Occipital lobe (tissue), 2 donors: ENCODE data around the gene TMEM62. TPM values are rescaled to one million over a fixed set of nuclear protein-coding genes. Genes with fewer than 3 reads are reported as not detected.
"Not testable (repeated sequence)": the region's sequence is repeated elsewhere in the genome, so short reads cannot be mapped to it uniquely, and the experiment has no call there.

Experiments used
- DNase-seq: peaks from one replicate; lab custom pipeline; 2025; lab: John Stamatoyannopoulos, UW
- total RNA-seq: library from RNA; depleted of rRNA; stranded (reverse); fragments of >200 nt; gene quantifications from one replicate; pipeline ENCODE4 v1.2.3, GENCODE V29; 2014

The TMEM62 gene
- total RNA-seq, 1 donor from 2014 or later, result 37.6 TPM

DNA sequence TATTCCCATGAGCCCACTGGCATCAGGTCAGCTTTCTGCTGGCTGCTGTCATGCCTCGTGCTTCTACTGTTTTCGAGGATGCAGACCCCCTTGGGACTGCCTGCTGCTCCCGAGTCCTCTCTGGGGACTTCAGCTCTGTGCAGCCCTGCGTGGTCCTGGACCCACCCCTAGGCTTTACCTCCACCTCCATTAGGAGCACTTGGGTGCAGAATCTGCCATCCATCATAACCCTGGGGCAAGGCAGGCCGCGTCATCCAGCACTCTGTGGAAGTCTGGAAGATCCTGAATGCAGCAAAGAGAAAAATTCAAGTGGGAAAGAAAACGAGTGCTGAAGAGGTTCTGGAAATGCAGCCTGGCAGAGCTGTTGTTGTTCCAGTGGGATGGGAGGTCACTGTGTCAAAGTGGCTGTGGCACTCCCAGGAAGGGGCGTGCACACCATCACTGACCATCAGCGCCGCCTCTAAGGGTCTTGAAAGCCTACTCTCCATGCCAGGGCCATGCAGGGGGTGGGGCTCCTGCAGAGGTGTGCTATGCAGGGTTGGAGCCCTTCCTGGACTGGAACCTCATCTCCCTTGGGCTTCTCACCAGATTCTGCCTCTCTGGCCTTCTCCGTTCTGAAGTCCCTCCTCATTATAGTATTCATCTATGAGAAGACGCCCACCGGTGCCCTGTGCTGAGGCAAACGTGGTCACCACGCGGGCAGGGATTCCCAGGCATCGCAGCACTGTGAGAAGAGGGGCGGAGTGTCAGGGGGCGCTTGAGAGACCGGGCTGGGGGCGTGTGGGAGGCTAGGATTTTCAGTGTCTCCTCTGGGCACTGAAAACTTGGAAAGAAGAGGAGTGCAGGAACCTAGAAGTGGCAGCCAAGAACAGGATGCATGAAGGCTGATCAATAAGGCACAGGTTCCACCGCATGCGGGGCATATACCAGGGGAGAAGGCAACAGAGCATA lies 74.9 kb downstream of the TMEM62 start:
- DNase-seq, result no peak

DNA sequence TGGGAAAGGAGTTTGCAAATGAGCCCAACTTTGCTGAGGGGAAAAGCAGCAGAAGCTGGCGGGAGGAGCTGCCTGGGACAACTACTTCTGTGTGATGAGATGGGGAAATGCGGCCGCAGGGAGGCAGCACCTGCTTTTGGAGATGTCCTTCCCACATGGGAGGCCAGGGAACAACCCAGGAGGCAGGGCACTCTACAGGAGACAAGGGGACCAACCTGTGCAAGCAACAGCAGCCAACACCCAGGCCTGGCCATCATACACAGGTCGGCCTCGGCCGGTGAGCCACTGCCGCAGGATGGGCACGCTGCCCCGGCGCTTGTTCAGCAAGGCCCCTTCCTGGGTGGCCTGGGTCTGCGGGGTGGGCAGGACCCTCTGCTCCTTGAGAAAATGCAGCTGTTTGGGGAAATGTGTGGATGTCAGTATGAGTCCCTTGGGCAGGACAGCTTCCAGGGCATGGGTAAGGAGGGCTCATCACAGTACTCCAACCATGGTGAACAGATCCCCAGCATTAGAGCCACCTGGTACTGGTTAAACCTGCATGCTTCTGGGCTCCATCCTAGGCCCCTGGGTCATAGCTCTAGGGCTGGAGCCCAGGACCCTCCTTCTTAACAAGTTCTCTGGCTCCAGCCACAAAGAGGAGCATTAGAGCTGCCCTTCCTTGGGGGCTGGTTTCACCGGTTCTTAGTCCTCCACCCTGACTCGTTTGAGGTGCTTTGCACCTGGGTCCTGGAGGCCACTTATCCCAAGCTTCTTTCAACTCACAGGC lies 75.9 kb downstream of the TMEM62 start:
- DNase-seq, result no peak

DNA sequence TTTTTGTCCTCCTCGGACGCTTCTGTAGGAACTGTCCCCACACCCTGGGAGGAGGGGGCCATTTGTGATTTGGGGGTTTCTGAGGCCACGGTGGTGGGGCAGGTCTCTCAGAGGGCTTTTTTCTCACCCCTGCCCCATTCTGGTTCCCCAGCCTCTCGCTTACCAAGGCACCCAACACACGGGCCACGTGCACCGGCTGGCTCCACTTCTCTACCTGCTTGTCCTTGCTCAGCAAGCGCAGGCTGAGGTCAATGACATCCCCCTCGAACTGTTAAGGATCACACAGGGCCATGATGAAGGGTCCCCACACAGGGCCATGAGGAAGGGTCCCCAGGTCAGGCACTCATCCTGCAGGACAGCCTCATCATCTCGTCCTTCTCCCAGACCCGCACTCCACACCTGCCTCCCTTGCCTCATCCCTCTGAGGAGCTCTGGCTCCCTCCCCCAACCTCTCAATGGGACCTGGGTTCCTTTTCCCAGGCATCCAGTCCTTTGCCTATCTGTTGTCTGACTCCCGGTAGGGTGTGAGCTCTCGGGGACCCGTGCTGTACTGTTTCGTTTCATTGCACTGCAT lies 76.9 kb downstream of the TMEM62 start:
- no peak for DNase-seq

DNA sequence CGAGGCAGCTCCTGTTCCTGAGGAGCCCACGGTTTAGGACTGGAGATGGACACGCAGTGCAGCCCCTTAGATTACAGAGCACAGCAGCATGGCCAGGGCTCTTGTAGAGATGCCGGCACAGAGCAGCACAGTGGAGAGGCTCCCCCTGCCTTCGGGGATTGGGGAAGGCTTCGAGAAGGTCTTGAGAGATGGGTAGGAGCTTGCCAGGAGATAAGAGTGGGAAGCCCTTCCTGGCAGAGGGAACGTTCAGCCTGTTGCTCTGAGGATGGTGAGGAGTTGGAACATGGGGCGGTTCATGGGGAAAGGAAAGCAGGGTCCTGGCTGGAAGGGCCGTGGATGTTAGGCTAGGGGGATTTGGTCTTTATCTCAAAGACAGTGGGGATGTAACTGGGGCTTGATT lies 77.4 kb downstream of the TMEM62 start:
- DNase-seq, result no peak

DNA sequence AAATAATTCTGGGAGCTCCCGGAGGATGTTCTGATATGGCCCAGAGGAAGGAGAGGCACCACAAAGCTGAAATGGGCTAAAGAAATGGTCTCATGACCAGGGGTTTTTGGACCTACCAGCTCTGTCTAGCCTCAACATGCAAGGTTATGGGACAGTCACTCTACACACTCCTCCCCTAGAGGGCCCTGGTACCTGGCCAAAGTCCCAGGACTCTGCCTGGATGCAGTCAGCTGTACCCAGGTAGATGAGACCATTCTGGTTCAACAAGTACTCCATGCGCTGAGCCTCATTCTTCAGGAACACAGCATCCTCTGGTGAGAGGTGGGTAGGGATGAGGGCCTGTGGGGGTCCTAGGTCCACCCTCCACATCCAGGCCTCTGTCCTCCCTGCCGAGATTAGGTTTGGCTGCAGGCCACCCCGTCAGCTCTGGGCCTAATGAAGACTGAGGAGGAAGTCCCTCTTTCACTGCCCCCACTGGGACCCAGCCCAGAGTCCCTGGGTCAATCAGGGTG lies 77.9 kb downstream of the TMEM62 start:
- DNase-seq, result no peak

DNA sequence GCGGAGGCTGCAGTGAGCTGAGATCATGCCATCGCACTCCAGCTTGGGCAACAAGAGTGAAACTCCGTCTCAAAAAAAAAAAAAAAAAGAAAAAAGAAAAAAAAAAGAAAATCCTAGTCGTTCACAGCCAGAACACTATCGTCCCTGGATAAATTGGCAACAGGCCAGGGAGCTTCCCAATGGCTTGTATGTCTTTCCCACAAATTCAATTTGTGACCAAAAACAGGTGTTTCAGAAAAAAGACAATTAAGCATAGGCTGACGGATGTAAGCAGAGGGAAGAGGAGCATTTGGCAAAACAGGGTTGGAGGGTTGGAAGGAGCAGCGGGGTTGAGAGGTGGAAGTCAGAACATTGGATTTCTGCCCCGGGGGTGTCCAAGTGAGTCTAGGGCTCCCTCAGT lies 78.9 kb downstream of the TMEM62 start:
- DNase-seq, result no peak

DNA sequence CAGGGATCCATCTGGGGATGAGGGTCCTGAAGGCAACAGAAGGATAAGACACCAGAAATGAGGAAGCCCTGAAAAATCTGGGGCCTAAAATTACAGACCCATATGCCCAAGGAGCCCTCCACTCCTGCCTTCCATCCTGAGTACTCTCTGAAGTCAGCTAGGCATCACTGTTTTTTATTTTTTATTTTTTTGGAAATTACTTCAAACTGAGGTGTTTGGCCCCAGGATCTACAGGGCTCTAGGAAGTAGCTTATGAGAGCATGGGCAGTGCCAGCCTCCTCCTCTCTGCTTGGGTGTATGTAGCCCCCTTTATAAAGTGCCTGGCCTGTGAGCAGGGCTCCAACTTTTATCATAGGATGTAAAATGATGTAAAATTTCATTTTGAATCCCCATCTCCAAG lies 79.6 kb downstream of the TMEM62 start:
- DNase-seq, result no peak

DNA sequence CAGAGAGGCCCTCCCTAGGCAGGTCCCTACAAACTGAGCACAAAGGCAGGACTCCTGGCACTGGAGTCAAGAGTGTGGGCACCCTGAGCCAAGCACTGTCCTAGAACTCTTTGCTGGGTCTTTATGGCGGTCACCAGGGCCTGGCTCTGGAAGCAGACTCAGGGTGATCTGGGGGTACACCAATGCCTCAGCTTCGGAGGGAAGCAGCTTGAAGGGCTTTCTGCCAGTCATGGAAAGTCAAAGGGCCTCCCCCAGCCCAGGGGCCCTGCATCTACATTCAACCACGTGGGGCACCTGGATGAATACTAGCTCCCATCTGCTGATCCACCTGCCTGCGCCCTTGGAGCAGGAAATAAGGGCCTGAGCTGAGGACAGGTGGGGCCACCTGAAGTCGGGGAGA lies 80.1 kb downstream of the TMEM62 start:
- no peak for DNase-seq

DNA sequence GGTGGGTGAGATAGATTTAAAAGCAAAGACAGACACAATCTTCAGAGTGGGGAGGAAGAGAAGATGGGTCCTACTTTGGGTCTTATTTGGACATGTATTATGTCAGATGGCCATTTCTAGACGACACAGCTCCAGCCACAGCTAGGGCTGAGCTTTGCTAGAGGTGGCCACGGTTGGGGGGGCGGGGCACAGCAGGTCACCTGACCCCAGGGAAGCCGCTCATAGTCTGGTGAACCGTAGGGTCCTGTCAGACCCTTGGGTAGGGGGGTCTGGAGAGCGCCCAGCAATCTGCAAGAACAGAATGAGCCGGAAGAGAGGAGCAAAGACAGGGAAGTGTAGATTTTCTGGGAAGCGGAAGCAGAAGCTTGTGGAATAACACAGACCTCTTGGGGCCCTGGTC lies 80.8 kb downstream of the TMEM62 start:
- DNase-seq, result no peak

DNA sequence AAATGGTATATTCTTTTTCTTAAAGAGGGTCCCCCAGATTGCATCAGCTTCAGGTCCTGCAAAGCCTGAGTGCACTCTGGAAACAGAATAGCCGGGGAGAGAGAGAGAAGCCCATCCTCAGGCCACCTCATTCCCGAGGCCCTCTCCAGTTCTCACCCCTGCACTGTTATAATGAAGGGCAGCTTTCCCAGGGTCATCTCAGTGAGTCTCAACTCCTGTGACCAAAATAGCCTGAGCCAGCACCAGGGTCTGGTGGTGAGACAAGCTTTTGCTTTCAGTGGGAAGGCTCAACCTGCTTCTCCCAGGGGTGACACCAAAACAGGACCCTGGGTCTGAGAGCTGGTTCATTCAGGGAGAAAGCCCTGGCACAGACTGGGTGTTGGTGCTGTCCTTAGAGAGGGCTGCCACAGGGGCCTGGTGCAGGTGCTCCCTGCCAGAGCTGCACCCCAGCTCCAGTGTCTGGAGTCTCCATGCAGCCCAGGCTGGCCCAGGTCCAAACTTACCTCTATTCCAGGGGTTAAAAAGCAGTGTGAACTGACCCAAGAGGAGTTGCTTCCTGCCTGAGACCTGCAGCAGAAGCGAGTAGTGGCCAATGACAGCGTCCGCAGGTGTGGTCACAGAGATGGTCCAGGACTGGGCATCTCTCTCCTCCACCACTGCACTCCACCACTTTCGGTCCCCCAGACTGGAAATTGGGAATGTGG lies 81.4 kb downstream of the TMEM62 start:
- no peak for DNase-seq

DNA sequence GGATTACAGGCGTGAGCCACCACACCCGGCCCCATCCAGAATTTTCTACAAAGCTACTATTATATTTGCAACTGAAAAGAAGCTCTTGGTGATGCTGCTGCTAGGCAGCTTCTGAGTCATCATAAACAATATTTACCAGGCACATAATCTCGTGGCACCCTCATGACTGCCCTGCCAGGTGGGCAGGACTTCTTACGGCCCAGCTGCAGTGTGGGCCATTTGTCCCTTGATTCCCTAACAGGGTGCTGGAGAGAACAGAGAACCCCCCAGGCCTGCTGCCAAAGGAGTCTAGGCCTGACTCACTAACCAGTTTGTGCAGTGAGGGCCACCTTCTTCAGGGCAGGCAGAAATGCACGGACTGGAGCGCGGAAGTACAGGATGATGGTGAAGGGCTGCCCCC lies 82.6 kb downstream of the TMEM62 start:
- no peak for DNase-seq

DNA sequence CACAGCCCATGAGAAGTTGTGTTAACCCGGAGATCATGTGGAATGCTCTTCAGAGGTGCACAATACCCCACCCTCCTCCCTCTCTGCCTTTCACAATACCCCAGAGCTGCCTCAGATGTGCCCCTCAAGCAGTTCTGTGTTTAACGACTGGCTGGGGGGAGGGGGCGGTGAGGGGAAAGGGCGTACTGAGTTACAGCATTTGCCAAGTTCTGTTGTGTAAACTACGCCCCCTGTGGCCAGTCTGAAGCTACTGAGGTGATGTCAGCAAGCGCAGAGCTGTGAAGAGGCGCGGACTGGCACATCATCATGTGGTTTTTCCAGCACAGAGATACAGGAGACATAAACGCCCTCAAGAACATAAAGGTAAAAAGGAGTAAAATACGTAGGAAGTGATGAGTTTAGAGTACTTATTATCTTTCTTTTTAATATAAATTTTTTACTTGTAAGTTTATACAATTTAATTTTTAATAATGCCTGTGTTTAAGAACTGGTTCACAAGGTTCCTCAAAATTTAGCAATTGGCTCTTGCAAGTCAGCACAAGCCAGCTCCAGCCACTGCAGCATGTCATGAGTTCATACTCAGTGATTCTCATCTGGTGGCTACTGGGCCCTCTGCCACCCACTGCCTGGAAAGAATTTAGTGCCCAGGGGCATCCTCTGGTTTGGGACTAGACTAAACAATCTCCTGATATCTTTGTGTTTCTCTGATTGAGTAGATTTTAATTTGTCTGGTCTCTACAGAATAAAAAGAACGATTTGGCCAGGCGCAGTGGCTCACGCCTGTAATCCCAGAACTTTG lies 85.7 kb downstream of the TMEM62 start:
- no peak for DNase-seq

DNA sequence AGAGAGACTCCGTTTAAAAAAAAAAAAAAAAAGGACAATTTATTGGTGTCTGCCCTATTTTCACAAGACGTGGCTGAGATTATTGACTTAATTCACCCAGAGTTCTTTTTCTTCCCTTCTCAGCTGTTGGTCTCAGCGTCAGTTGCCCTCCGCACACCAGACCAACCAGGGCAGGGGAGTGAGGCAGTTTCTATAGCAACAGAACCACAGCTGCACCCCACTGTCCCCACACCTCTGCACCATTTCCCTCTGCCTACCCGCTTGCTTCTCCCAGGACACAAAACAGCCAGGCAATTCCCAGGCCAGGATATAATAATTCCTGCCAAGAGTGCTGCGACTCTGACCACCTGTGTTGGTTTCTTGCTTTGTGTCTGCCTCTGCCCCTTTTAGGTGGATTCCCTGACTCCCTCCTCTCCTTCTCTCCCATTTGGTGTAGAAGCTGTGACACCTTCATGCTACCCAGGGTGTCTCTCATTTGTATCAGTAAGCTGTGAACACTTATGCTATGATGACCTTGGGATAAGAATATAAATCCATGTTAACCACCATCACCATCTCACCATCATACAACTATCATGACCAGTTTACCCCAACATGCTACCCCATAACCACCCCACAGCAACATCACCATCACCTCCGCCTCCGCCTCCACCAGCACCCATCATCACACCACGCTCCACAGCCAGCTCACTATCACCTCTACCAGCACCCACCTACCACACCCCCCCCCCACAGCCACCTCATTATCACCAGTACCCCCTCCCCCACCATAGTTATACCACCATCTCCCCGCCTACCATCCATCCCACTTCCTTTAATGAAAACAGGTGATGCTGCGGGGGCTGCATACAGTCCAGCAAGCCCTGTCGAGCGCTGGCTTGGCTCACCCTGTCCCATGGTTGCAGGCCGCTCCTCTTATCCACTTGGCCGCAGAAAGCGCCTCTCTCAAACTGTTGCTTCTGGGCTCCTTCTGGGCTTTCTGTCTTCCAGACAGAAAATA lies 86.8 kb downstream of the TMEM62 start:
- DNase-seq, result no peak

DNA sequence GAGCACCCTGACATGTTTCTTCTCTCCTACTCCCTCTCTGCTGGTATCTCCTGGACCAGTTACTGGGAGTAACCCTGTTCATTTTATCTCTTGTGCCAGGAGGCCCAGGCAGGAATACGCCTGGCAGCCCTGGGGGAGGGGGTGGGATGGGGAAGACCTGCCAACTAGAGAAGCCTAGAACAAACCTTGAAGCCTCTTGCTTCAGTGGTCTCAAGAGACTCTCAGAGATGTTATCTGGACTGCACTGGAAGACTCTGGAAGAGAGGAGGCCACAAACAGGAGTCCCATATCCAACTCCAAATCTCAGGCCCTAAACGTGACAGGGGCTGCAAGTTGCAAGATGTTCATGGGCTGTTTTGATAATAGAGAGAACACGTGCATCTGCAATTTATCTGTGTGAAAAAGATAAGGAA lies 87.6 kb downstream of the TMEM62 start, which contains the start of gene EPB42:
Gene EPB42, minus strand, starts transcription at position 28 of the 413 bp plus-strand sequence. CDS start 193 bp downstream, outside the sequence.
- DNase-seq, result no peak

DNA sequence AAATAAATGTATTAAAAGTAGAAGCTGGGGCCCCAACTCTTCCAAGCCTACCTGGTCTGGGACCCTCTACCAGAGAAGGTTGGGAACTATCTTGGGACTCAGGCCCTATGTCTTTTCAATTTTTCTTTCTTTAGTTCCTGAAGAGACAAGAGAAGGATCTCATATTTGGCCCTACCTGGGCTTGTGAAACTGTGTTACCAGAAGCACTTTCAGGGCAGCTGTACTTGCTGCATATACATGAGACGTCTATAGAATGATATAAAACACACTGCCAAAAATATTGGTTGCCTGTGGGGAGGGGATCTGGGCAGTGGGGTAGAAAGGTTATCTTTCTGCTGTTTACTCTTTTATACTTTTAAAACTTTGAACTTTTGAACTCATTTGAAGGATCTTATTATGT lies 88.0 kb downstream of the TMEM62 start:
- DNase-seq, result no peak

DNA sequence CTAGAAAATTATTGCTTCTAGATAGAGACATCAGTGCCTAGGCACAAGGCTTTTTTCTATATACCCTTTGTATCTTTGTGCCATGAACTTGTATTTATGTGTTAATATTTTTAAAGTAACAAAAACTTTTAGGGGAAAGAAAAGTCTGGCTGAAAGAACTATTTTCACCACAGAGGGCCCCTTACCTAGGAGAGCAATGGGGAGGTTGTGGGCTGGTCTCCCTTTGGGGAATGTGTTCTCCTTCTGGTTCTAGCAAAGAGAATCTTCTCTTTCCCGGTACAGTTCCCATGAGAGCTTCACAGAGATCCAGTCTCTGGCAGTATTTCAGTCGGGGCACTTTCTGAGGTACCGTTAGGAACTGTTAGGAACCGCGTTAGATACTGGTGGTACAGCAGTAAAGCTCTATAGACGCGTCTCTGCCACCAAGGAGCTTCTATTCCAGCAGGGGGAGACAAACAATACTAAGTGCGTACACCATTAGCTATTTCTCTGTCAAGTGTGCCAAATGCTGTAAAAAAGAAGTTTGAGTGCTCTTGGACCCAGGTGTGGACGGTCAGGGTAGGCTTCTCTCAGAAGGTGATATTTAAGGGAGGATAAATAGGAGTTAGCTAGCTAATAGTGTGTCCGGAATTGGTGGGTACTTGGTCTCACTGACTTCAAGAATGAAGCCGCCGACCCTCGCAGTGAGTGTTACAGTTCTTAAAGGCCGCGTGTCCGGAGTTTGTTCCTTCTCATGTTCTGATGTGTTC lies 92.0 kb downstream of the TMEM62 start:
- no peak for DNase-seq

DNA sequence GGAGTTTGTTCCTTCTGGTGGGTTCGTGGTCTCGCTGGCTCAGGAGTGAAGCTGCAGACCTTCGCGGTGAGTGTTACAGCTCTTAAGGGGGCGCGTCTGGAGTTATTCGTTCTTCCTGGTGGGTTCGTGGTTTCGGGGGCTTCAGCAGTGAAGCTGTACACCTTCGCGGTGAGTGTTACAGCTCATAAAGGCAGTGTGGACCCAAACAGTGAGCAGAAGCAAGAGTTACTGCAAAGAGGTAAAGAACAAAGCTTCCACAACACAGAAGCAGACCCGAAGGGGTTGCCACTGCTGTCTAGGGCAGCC lies 92.5 kb downstream of the TMEM62 start:
- not testable (repeated sequence) for DNase-seq

DNA sequence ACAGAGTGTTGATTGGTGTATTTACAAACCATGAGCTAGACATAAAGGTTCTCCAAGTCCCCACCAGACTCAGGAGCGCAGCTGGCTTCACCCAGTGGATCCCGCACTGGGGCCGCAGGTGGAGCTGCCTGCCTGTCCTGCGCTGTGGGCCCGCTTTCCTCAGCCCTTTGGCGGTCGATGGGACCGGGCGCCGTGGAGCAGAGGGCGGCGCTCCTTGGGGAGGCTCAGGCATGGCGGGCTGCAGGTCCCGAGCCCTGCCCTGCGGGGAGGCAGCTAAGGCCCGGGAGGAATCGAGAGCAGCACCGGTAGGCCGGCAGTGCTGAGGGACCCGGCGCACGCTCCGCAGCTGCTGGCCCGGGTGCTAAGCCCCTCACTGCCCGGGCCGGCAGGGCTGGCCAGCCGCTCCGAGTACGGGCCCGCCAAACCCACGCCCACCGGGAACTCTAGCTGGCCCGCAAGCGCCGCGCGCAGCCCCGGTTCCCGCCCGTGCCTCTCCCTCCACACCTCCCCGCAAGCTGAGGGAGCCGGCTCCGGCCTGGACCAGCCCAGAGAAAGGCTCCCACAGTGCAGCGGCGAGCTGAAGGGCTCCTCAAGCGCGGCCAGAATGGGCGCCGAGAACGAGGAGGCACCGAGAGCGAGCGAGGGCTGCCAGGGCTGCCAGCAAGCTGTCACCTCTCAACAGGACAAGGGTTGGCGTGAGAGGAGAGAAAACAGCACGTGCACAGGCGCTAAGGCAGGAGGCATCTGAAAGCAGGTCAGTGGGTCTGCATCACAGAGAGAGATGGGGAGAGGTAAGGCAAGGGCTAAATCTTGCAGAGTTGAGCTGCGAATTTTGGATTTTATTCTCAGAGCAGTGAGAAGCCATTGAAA lies 93.3 kb downstream of the TMEM62 start:
- DNase-seq, result no peak
